Stimulated activated CD4-positive, alpha-beta T cell treated with anti-CD3 and anti-CD28 coated beads, Interleukin-15, amount 100 ng/mL, for 48 hours (primary cell): ENCODE results near the gene CCR5AS.
A peak's percentile ranks its signal among the peaks of the same experiment; 100 is the strongest.
"Not testable (repeated sequence)": the region's sequence is repeated elsewhere in the genome, so short reads cannot be mapped to it uniquely, and the experiment has no call there.

ENCODE experiments used
- DNase-seq, 2 donors: peaks; one replicate each; pipeline ENCODE4 v3.0.0-alpha.2; 2020; ENCODE audit warnings: low read depth in 2 of 2

Gene CCR5AS

DNA sequence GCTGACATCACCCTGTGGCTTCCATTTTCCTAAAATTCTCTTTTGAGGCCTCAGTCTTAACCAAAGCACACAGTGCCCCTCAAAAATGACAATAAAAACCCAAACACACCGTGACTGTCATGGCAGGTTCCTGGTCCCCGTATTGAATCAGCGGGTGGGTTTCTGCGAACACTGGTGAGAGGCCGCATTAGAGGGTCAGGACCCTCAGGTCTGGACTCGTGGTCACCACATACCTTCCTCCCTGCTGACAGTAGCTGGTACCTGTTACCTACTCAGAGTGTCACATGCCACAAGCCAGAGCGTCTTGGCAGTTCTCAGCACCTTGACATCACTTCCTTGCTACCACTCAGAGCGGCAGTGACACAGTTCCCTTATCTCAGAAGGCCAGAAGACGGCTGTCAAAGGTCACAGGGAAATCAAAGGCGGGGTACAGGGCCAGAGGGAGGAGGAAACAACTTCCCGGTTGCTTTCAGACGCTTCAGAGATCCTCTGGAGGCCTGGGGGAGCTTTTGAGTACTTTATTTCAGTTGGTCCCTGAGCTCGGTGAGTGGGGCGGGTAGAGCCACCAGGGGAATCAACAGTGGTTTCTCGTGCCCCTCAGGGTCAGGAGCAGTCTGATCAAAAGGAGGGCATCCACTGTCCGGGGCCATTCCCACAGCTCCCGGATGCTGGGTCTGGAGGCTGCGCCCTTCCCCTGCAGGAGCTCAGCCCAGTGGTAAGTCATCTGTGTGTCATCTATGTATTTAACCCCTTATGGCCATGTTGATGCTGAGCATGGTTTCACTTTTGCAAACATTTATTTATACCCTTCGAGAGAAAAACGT is at the start of gene CCR5AS, which contains the start of gene CCRL2:
Gene CCR5AS, minus strand, starts transcription at position 279 of the 824 bp plus-strand sequence.
Gene CCRL2, plus strand, starts transcription at position 472 of the 824 bp plus-strand sequence. CDS start 821 bp downstream, outside the sequence.
- peak; percentile 16 to 22 for DNase-seq

DNA sequence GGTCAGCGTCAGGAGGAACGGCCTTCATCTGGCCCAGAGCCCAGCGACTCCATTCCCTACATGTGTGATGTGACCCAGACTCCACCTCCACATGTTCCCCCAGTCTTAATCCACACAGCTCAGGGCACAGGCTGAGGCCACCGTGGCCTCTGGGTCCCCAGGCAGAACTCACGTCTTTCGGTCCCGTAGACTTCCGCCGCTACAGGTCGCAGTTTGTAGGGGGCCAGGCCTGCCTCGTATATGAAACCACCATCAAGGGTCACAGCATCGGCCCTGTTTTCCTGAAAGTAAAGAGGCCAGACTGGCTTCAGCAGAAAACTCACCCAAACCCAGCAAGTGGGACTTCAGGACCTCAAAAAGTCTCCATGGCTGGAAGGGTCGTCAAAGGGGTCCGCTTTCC is 49.3 kb upstream of the CCR5AS start:
- DNase-seq, result no peak

- no peak for DNase-seq
These were observed 48.6 kb upstream of the CCR5AS start for GRCh38 chr3:46455231-46456115.

DNA sequence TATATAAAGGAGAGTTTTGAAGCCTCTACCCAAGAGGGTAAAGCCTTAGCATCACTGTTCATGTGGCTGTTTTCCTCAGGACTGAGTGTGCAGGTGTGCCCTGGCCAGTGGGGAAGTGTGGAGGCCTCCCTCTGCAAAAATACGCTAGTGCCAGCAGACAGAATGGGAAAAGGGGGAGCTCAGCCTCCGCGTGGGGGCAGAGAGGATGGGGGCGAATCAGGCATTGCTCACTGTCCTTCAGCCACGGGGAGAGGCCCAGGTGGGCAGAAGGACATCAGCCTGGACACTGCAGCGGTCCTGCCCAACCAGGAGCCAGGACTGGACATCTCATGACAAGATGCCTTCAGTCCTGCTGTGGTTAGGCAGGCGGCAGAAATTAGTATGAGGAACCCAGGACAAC is 47.7 kb upstream of the CCR5AS start:
- no peak for DNase-seq

GRCh38 chr3:46454209-46454595 is 47.3 kb upstream of the CCR5AS start:
- no peak for DNase-seq

DNA sequence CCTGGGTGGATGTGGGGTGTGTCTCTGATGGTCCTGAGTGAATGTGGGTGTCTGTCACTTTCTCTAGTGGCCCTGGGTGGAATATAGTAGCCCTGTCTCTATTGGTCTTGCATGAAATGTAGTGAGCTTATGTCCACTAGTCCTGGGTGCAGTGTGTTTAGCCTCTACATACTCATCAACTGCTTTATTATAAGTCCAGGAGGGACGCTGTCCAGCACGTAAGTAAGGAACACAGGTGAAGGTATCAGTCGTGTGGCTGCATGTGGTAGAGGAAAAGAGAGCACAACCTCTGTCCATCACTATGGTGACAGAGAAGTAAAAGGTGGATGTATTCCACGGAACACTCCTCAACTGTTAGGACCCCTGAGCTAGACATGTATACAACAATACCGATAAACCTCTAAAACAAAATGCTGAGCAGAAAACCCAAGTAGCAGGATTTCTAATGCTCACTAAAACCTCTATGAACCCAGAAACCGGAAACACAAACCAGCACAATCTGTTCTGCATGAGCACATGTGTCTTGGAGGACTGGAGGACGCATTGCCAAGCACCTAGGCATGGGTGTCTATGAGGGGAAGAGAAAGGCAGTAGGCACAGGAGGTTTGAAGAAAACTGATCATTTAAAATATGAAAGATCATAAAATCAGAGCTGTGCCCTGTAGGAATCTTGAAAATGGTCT is 46.8 kb upstream of the CCR5AS start:
- DNase-seq, result no peak

- DNase-seq, result no peak
These were observed 43.1 kb upstream of the CCR5AS start for GRCh38 chr3:46449755-46450552.

DNA sequence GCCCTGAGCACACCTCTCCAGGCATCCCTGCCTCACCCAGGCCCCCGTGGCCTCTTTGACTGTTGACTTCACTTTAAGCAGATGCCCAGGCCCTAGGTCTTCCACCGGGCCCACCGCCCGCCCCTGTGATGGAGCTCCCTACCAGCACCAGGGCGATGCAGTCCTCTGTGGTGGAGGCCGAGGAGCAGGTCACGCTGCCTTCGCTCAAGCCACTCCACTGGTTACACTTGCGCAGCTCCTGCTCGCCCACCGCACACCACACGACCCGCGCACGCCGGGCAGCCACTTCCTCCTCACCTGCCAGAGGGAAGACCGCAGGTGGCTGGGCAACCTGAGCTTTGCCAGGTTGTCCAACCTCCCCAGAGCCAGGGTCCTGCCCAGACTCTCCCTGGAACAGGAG is 41.9 kb upstream of the CCR5AS start:
- DNase-seq, result no peak

DNA sequence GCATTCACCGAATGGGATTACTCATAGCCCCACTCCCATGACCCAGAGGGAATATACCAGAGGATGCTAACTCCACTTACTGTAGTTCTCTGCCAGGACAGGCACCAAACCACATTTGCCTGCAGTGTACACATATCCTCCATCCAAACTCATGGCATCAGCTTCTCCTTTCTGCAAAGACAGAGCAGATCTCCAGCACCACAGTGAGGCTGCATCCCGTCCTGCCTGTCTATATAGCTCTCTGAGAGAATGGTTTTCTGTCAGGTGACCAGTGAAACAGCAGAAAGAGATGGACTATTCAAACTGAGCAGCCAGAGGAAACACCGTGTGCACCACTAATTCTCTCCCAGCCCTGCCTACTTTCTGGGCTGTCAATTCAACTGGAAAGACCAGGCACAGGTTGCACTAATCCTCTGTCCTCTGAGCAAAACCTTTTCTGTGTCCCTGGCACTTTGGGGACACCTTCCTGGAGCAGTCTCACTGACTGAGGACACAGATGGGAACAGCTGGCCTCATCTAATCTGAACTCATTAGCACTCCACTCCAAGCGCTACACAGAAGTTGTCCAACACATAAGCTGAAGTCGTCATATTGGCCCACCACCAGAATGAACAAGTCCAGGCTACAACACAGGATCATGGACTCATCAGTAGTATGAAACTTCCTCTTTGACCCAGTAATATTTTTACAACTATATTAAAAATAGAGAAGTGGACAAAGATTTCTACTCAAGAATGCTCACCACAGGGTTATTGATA is 40.5 kb upstream of the CCR5AS start:
- no peak for DNase-seq

GRCh38 chr3:46442576-46443530 is 36.0 kb upstream of the CCR5AS start:
- DNase-seq, result peak in 1 of 2 donors; percentile 51

- DNase-seq, result peak in 1 of 2 donors; percentile 7
These were observed 33.8 kb upstream of the CCR5AS start for GRCh38 chr3:46440531-46441294.

GRCh38 chr3:46438831-46439230 is 32.0 kb upstream of the CCR5AS start:
- no peak for DNase-seq

DNA sequence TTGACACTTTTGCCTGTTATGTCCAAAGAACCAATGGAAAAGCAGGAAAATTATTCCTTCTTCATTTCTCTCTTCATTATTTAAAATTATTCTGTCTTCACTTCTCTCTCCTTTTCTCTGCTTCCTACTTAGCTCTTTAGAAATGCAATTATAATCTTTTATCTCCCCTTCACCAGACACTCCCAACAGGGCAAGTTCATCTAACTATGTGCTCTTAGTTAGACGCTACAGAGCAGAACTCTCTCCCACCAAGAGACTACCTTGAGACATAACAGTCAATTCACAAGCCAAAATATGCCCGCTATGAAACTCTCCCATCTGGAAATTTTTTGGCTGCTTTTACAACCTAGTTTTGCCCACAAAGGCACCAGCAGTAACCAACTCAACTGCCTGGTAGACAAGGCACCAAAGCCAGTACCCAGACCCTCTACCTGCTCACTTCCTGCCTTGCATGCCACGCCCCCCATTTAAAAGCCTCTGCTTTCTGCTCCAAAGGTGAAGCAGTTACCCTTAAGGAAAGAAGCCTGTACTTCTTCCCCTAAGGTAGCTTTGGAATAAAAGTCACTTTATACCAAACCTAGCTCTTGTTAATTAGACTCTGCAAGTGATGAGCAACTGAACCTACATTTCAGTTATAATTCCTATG is 28.3 kb upstream of the CCR5AS start:
- DNase-seq, result no peak

- no peak for DNase-seq
These were observed 27.0 kb upstream of the CCR5AS start for GRCh38 chr3:46433841-46434240.

DNA sequence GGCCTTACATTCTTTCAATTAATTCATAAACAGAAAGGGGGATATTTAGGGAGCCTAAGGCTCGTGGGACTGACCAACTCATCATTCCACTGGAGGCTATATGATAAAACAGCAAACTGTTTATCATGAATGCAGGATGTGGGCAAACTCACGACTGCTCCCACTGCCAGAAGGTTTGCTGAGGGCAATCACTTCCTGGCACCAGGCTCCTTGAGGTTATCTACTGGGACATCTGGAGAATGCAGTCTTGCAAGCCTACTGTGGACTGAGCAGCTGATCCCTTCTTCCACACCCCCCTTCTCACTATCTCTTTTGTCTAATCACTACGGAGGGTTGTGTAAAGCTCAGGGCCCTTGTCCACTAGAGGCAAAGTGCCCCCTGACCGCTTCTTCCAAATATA is 26.3 kb upstream of the CCR5AS start:
- DNase-seq, result not testable (repeated sequence)

- DNase-seq, result not testable (repeated sequence)
These were observed 25.0 kb upstream of the CCR5AS start for GRCh38 chr3:46431905-46432304.

DNA sequence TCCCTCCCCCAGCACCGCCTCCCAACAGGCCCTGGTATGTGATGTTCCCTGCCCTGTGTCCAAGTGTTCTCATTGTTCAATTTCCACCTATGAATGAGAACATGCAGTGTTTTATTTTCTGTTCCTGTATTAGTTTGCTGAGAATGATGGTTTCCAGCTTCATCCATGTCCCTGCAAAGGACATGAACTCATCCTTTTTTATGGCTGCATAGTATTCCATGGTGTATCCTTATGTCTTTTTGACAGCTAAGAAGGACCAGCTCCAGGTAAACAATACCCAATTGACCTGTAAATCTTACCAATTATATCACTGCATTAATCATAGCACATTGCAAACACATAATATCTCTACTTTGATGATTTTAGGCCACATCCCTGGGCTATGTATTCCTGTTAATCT is 24.0 kb upstream of the CCR5AS start:
- DNase-seq, result not testable (repeated sequence)

DNA sequence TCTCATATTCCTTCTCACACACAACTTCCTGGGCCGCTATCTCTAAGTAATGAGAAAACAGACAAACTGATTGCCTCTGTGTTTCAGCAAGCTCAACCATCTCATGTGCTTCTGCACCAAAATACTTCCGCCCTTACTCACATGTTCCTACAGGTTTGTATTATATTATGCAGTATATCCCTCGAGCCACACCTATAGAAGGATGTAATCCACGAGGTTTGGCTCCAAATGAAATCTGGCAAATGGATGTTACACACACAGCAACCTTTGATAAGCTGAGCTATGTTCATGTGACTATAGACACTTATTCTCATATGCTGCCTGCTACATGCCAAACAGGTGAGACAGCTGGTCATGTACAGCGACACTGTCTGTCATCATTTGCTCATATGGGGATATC is 22.8 kb upstream of the CCR5AS start:
- DNase-seq, result no peak
